ENCODE data around the gene SRP19. TPM values are rescaled to one million over a fixed set of nuclear protein-coding genes. Genes with fewer than 3 reads are reported as not detected.

SRP19 gene
- total and polyA plus RNA-seq, 9 of the 15 experiments (the other 6 are each of a cell fraction or from before 2014, with no cell fraction given), result 52.3 to 357 (median 146) TPM

GRCh38 chr5:112914584-112914983 is 53.5 kb downstream of the SRP19 start (continued):
- TF ChIP-seq HMGN3 (IDR thresholded peaks at IDR 0.05; ENCODE audit: borderline replicate concordance, extremely low read depth, insufficient read length, low read depth, low read length) (no peak), PRPF4 (IDR thresholded peaks at IDR 0.05; ENCODE audit: insufficient read depth, low read depth, low read length, poor library complexity, severe bottlenecking) (no peak), ZSCAN32 (CRISPR knock-in tag; IDR thresholded peaks at IDR 0.05) (no peak), ZNF311 (CRISPR knock-in tag; IDR thresholded peaks at IDR 0.05) (no peak), TCF3 (CRISPR knock-in tag; IDR thresholded peaks at IDR 0.05) (peak; percentile 31; the same call in 1 of the 2 replicates), ZNF280B (CRISPR knock-in tag; IDR thresholded peaks at IDR 0.05) (no peak), NR3C1 (CRISPR knock-in tag; IDR thresholded peaks at IDR 0.05) (no peak), MIER1 (IDR thresholded peaks at IDR 0.05; ENCODE audit: low read depth) (no peak), TCF7 (IDR thresholded peaks at IDR 0.05; ENCODE audit: borderline replicate concordance) (no peak), ARID1B (IDR thresholded peaks at IDR 0.05) (peak; percentile 72), EGR1 (conservative IDR thresholded peaks at IDR 0.05) (no peak), MEF2A (IDR thresholded peaks at IDR 0.05; ENCODE audit: control insufficient read depth, low read depth, low read length) (peak; percentile 77), FOSL1 (tag; conservative IDR thresholded peaks at IDR 0.05) (peak; percentile 86), ADNP (tag; IDR thresholded peaks at IDR 0.05) (0 out of 2 replicates have a peak, but pooled peaks have one; percentile 27), ZNF507 (tag; conservative IDR thresholded peaks at IDR 0.05) (no peak), PML (IDR thresholded peaks at IDR 0.05; ENCODE audit: low read length) (no peak), GATAD2A (IDR thresholded peaks at IDR 0.05) (no peak), HCFC1 (IDR thresholded peaks at IDR 0.05; ENCODE audit: low read depth, low read length) (no peak), TSC22D4 (tag; IDR thresholded peaks at IDR 0.05) (no peak), CBFB (CRISPR knock-in tag; IDR thresholded peaks at IDR 0.05) (no peak), BHLHE40 (IDR thresholded peaks at IDR 0.05; ENCODE audit: low read length) (peak; percentile 54), SMARCE1 (IDR thresholded peaks at IDR 0.05) (peak; percentile 62; the same call in 1 of the 2 replicates), GATA2 (CRISPR knock-in tag; IDR thresholded peaks at IDR 0.05) (0 out of 2 replicates have a peak, but pooled peaks have one; percentile 18), NCOA2 (IDR thresholded peaks at IDR 0.05; ENCODE audit: partially characterized antibody in 2 of 2) (no peak)
- TF ChIP-seq, protein P1, sequence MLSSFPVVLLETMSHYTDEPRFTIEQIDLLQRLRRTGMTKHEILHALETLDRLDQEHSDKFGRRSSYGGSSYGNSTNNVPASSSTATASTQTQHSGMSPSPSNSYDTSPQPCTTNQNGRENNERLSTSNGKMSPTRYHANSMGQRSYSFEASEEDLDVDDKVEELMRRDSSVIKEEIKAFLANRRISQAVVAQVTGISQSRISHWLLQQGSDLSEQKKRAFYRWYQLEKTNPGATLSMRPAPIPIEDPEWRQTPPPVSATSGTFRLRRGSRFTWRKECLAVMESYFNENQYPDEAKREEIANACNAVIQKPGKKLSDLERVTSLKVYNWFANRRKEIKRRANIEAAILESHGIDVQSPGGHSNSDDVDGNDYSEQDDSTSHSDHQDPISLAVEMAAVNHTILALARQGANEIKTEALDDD (IDR thresholded peaks at IDR 0.05), result peak; percentile 91
- TF ChIP-seq, protein P2, sequence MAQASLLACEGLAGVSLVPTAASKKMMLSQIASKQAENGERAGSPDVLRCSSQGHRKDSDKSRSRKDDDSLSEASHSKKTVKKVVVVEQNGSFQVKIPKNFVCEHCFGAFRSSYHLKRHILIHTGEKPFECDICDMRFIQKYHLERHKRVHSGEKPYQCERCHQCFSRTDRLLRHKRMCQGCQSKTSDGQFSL (CRISPR knock-in tag; IDR thresholded peaks at IDR 0.05), result no peak
- TF ChIP-seq, protein P2 (tag; IDR thresholded peaks at IDR 0.05), result no peak
- TF ChIP-seq, protein P3, sequence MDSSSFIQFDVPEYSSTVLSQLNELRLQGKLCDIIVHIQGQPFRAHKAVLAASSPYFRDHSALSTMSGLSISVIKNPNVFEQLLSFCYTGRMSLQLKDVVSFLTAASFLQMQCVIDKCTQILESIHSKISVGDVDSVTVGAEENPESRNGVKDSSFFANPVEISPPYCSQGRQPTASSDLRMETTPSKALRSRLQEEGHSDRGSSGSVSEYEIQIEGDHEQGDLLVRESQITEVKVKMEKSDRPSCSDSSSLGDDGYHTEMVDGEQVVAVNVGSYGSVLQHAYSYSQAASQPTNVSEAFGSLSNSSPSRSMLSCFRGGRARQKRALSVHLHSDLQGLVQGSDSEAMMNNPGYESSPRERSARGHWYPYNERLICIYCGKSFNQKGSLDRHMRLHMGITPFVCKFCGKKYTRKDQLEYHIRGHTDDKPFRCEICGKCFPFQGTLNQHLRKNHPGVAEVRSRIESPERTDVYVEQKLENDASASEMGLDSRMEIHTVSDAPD (CRISPR knock-in tag; IDR thresholded peaks at IDR 0.05), result no peak
